Femur (tissue), 1 donor: ENCODE results near the gene BNC1.

Experiments
- DNase-seq: peaks from one replicate; pipeline ENCODE4 v3.0.0-alpha.2; 2017

The BNC1 gene, protein sequence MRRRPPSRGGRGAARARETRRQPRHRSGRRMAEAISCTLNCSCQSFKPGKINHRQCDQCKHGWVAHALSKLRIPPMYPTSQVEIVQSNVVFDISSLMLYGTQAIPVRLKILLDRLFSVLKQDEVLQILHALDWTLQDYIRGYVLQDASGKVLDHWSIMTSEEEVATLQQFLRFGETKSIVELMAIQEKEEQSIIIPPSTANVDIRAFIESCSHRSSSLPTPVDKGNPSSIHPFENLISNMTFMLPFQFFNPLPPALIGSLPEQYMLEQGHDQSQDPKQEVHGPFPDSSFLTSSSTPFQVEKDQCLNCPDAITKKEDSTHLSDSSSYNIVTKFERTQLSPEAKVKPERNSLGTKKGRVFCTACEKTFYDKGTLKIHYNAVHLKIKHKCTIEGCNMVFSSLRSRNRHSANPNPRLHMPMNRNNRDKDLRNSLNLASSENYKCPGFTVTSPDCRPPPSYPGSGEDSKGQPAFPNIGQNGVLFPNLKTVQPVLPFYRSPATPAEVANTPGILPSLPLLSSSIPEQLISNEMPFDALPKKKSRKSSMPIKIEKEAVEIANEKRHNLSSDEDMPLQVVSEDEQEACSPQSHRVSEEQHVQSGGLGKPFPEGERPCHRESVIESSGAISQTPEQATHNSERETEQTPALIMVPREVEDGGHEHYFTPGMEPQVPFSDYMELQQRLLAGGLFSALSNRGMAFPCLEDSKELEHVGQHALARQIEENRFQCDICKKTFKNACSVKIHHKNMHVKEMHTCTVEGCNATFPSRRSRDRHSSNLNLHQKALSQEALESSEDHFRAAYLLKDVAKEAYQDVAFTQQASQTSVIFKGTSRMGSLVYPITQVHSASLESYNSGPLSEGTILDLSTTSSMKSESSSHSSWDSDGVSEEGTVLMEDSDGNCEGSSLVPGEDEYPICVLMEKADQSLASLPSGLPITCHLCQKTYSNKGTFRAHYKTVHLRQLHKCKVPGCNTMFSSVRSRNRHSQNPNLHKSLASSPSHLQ

DNA sequence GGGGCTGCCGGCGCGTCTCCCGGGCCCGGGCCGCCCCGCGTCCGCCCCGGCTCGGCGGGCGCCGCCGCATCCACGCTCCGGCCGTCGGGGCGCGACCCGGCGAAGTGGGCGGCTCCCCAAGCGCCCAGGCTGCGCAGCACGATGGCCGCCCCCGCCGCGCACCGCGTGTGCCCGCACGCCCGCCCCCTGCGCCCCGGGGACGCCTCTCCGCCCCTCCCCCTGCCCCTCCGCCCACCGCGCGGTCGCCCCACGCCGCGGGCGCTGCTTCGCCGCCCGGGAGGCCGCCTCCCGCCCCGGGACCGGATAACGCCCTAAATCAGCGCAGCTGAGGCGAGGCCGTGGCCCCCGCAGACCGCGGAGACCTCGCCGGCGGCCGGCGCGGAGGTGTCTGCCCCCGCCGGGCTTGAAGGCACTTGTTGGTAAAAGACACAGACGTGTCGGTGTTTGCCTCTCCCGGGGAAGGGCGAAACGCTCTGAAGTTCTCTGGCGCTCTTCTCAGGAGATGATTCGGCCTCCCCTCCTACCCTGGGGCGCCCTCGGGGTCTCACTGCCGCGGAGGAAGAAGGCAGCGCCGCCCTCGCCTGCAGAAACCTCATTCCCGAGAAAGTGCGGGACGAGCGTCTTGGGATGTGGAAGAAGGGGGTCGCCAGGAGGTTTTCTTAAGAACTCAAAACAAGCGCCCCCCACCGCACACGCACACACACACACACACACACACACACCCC lies at the start of gene BNC1:
TSS of gene BNC1 (minus strand) at position 106 of the 725 bp plus-strand sequence. CDS start at position 70, 36 bp downstream.
- peak; percentile 18 for DNase-seq

GRCh38 chr15:83327041-83327440 lies 42.6 kb upstream of the BNC1 start:
- DNase-seq = no peak

GRCh38 chr15:83324799-83325198 lies 40.3 kb upstream of the BNC1 start:
- no peak for DNase-seq

DNA sequence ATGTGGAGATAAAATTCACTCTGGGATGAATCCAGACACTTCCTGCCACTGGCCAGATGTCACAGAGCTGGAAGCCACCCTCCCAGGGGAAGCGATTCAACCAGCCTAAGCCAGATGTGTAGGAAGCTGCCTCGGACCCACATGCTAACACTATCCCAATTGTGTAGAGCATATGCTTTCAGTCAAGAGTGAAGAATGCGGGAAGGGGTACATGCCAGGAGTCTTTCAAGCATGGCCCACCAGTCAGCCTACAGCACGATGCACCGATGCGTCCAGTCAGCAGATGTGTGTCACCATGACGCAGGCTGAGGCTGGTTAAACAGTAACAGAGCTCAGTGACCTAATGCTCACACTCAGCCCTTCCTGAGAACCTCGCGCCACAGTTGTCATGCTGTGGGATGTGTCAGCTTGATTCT lies 38.8 kb upstream of the BNC1 start:
- peak; percentile 67 for DNase-seq

GRCh38 chr15:83322691-83323090 lies 38.2 kb upstream of the BNC1 start:
- DNase-seq = no peak

- DNase-seq = no peak
Measured at GRCh38 chr15:83322061-83322460, 37.6 kb upstream of the BNC1 start.

GRCh38 chr15:83320844-83321243 lies 36.4 kb upstream of the BNC1 start:
- DNase-seq = no peak

GRCh38 chr15:83320404-83320803 lies 35.9 kb upstream of the BNC1 start:
- DNase-seq = no peak

DNA sequence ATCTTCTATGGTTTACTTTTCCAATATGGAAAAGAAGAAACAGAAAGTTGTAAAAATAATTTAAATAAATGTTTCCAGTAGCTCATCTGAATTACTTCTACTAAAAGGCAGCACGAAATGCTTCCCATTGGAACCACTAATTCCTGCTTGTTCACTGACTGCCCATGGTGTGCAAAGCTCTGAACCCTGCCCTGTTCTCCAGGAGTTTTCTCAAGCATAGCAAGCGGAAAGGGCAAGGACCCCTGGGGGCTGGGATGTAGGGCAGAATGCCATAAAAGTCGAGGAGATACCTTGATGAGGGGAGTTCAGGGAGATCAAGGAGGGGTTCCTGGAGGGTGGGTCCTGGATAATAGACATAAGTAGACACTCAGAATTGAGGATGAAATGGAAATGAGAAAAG lies 35.3 kb upstream of the BNC1 start:
- no peak for DNase-seq

- no peak for DNase-seq
Measured at GRCh38 chr15:83318861-83319415, 34.5 kb upstream of the BNC1 start.

GRCh38 chr15:83318036-83318435 lies 33.6 kb upstream of the BNC1 start:
- DNase-seq = no peak

- DNase-seq = no peak
Measured at GRCh38 chr15:83312071-83312470, 27.6 kb upstream of the BNC1 start.

GRCh38 chr15:83310521-83311456 lies 26.3 kb upstream of the BNC1 start:
- no peak for DNase-seq

DNA sequence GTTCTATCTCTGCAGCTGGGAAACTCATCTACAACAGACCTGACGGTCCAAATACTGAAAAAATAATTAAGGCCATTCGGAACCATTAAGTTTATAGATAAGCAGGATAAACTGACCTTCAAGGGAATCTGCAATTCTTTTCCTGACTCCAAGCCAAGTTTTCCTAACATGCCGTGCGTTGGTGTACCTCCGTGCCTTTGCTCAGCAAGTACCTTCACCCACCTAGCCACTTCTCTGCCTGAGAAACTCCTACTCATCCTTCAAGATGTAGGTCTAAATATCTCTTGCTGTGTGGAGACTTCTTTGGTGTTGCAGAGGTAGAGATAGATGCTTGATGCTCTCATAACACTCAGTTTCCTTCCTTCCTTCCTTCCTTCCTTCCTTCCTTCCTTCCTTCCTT lies 24.2 kb upstream of the BNC1 start:
- no peak for DNase-seq

GRCh38 chr15:83306561-83306960 lies 22.1 kb upstream of the BNC1 start:
- no peak for DNase-seq

- no peak for DNase-seq
Measured at GRCh38 chr15:83305704-83306291, 21.3 kb upstream of the BNC1 start.

DNA sequence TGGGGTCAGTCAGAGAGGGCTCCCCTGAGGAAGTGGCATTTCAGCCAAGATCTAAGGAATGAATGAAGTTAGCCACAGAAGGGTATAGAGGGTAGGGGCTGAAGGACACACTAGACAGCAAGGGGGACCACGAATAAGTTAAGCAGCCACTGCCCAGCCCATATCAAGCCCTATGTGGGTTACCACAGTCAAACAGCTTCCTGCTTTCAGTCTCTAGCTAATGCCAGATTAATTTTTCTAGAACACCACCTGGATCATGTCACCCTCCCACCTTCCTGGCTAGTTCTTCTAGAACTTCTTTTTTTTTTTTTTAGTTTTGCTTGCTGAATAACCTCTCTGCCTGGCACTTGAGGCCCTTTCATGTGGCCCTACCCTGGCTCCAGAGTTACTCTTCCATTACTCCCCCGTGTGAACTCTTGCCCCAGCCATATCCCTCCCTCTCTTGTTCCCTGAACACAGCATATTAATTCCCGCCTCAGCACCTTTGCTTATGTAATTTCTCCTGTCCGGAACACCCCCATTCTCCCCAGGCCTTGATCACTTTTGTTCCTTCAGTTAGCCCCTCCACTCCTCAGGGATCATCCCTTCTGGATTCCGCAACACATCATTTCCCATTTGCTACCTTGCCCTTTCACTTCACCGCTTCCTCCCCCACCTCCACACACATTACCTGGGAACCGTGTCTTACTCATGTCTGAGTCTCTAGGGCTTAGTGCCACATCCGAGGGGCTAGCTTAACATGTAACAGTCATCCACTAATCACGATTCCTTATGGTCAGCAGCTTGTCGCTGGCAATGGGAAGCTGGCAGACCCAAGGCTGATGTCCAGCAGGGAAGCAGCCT lies 20.6 kb upstream of the BNC1 start:
- no peak for DNase-seq

DNA sequence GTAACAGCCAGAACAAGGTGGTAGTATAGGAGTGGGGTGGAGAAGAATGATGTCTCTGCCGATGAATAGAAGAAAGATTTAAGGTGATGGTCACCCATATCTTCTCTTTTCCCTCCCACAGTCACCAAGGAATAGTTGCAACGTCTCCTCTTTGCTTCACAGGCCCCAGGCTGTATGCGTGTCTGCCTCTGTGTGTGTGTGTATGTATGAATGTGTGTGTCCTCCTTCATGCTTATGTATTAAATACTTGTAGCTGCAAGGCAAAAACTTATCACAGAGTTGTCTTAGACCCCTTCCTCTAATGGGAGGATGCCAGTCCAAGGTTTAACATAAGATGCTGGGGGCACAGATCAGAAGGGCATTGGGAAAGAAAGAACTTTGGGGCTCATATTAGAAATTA lies 19.1 kb upstream of the BNC1 start:
- no peak for DNase-seq

GRCh38 chr15:83300826-83301225 lies 16.4 kb upstream of the BNC1 start:
- no peak for DNase-seq

GRCh38 chr15:83299462-83299861 lies 15.0 kb upstream of the BNC1 start:
- DNase-seq = no peak
